Central memory CD8-positive, alpha-beta T cell (primary cell): ENCODE data around the gene RAP1GAP2.
"Not testable (repeated sequence)": the region's sequence is repeated elsewhere in the genome, so short reads cannot be mapped to it uniquely, and the experiment has no call there.

ENCODE experiments used
- ATAC-seq: fragments of 150-1000 bp; cut with Tn5 transposase; replicated peaks from 2 replicates; pipeline ENCODE4 v1.10.0; 2022; ENCODE audit warnings: mild to moderate bottlenecking, moderate FRiP score, moderate number of reproducible peaks; ENCODE audit not compliant: poor library complexity, severe bottlenecking; ENCODE audit errors: extremely low read depth
- DNase-seq, 2 donors: peaks; one replicate each; pipeline ENCODE4 v3.0.0; 2021; ENCODE audit warnings: low spot score in 2 of 2
- H3K27ac Mint-ChIP-seq: one replicate; pipeline ENCODE4 v1.8.0; 2022; ENCODE audit warnings: low read depth, mild to moderate bottlenecking, moderate library complexity, mixed read lengths
- H3K27me3 Mint-ChIP-seq: one replicate; pipeline ENCODE4 v1.8.0; 2022; ENCODE audit warnings: mixed read lengths
- H3K36me3 Mint-ChIP-seq: one replicate; pipeline ENCODE4 v1.8.0; 2022; ENCODE audit warnings: mild to moderate bottlenecking, moderate library complexity, mixed read lengths; ENCODE audit not compliant: insufficient read depth
- H3K4me1 Mint-ChIP-seq: one replicate; pipeline ENCODE4 v1.8.0; 2022; ENCODE audit warnings: mixed read lengths
- H3K4me3 Mint-ChIP-seq: one replicate; pipeline ENCODE4 v1.8.0; 2022; ENCODE audit warnings: mild to moderate bottlenecking, moderate library complexity, mixed read lengths
- H3K9me3 Mint-ChIP-seq: one replicate; pipeline ENCODE4 v1.8.0; 2022; ENCODE audit warnings: mixed read lengths

Gene RAP1GAP2

DNA sequence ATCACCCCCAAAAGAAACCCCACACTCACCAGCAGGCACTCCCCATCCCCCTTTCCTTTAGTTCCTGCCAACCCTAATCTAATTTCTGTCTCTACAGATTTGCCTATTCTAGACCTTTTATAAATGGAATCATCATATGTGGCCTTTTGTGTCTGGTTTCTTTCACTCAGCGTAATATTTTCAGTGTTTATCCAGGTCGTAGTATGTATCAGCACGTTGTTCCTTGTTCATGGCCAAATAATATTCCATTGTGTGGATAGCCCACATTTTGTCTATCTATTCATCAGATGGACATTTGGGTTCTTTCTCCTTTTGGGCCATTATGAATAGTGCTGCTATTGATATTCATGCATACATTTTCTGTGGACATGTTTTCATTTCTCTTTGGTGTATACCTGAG lies 193.6 kb downstream of the RAP1GAP2 start:
- peaks cover 44% of the 10 kb centered on the region for H3K36me3 Mint-ChIP-seq

DNA sequence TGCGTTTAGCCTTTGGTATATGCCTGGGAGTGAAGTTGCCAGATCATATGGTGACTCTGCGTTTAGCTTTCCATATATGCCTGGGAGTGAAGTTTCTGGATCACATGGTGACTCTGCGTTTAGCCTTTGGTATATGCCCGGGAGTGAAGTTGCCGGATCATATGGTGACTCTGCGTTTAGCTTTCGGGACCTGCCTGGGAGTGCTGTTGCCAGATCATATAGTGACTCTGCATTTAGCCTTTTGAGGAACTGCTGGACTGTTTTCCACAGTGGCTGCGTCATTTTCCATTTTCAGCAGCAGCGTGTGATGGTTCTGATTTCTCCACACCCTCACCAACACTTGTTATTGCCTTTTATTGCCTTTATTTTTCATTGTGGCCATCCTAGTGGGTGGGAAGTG lies 194.2 kb downstream of the RAP1GAP2 start:
- Mint-ChIP-seq H3K4me3 (no peak overlapping the region), H3K9me3 (no peaks in the 10 kb centered on the region), H3K27me3 (no peaks in the 10 kb centered on the region), H3K27ac (no peak overlapping the region), H3K4me1 (no peaks in the 10 kb centered on the region), H3K36me3 (peaks cover 43% of the 10 kb centered on the region)
- DNase-seq (no peak), ATAC-seq (no peak)

More for the DNA sequence above, 193.6 kb downstream of the RAP1GAP2 start:
- H3K27ac Mint-ChIP-seq = no peak overlapping the region
- ATAC-seq = no peak
- H3K4me1 Mint-ChIP-seq = no peaks in the 10 kb centered on the region
- DNase-seq = no peak
- no peaks in the 10 kb centered on the region for H3K27me3 Mint-ChIP-seq
- H3K9me3 Mint-ChIP-seq = no peaks in the 10 kb centered on the region
- H3K4me3 Mint-ChIP-seq = no peak overlapping the region

DNA sequence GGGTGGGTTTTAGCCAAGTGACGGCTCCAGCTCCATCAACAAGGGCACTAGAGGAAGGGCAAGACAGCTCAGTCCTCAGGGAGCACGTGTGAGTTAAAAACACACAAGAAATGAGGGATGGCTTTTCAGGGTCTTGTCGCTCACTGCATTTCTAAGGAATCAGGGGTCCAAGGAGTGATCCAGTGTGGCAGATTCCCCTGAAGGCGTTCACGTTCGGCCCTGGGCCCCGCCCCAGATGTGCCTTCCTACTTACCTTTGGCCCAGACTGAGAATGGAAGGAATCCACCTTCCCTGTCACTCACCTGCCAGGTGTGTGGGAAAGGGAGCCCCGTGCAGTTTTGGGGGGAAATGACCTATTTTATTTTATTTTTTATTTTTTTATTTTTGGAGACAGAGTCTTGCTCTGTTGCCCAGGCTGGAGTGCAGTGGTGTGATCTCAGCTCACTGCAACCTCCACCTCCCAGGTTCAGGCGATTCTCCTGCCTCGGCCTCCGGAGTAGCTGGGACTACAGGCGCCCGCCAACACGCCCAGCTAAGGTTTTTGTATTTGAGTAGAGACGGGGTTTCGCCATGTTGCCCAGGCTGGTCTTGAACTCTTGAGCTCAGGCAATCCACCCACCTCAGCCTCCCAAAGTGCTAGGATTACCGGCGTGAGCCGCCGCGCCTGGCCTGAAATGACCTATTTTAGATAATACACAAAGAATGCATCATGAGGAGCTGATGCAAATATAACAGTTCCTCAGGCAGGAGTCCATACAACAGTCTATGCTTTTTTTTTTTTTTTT lies 195.3 kb downstream of the RAP1GAP2 start:
- H3K36me3 Mint-ChIP-seq = peaks cover 44% of the 10 kb centered on the region
- H3K27me3 Mint-ChIP-seq, H3K4me3 Mint-ChIP-seq, H3K27ac Mint-ChIP-seq, DNase-seq, H3K4me1 Mint-ChIP-seq, ATAC-seq, H3K9me3 Mint-ChIP-seq: not testable (repeated sequence)

DNA sequence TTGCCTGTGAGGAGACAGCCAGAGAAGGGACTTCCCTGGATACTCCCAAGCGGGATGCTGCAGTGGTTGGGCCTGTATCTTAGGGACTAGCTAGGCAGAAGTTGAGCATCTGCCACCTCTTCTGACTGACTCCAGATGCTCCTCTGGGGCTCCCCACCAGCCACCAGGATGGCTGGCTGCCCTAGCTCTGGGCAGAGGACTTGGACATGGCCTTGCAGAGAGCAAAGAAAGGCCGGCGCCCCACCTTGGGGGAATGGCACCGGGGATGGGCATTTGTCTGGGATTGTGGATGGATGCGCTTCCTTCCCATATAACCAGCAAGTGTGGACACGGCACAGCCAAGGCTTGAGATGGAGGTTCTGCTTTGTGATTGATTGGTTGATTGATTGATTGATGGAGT lies 198.2 kb downstream of the RAP1GAP2 start:
- Mint-ChIP-seq H3K27me3 (no peaks in the 10 kb centered on the region), H3K36me3 (peaks cover 56% of the 10 kb centered on the region), H3K9me3 (no peaks in the 10 kb centered on the region), H3K4me1 (no peaks in the 10 kb centered on the region), H3K27ac (no peak overlapping the region), H3K4me3 (no peak overlapping the region)
- ATAC-seq (no peak), DNase-seq (no peak)

DNA sequence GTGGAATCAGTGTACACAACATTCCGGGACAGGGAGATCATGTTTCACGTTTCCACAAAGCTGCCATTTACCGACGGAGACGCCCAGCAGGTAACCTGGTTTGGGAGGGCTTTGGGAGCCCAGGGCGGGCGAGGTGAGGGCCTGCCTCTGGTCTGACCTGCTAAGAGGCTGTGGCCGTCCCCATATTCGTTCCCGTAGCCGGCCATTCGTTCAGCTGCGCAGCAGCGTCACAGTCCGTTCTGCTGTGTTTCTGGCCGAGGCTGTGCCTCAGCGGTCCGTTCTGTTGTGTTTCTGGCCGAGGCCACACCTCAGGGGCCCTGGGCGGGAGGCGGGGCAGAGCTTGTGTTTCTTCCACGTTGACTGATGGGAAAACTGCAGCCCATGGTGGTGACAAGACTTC lies 199.1 kb downstream of the RAP1GAP2 start:
- Mint-ChIP-seq H3K4me3 (no peak overlapping the region), H3K27me3 (no peaks in the 10 kb centered on the region), H3K4me1 (no peaks in the 10 kb centered on the region), H3K36me3 (peaks cover 55% of the 10 kb centered on the region), H3K9me3 (no peaks in the 10 kb centered on the region), H3K27ac (no peak overlapping the region)
- ATAC-seq = no peak
- no peak for DNase-seq

DNA sequence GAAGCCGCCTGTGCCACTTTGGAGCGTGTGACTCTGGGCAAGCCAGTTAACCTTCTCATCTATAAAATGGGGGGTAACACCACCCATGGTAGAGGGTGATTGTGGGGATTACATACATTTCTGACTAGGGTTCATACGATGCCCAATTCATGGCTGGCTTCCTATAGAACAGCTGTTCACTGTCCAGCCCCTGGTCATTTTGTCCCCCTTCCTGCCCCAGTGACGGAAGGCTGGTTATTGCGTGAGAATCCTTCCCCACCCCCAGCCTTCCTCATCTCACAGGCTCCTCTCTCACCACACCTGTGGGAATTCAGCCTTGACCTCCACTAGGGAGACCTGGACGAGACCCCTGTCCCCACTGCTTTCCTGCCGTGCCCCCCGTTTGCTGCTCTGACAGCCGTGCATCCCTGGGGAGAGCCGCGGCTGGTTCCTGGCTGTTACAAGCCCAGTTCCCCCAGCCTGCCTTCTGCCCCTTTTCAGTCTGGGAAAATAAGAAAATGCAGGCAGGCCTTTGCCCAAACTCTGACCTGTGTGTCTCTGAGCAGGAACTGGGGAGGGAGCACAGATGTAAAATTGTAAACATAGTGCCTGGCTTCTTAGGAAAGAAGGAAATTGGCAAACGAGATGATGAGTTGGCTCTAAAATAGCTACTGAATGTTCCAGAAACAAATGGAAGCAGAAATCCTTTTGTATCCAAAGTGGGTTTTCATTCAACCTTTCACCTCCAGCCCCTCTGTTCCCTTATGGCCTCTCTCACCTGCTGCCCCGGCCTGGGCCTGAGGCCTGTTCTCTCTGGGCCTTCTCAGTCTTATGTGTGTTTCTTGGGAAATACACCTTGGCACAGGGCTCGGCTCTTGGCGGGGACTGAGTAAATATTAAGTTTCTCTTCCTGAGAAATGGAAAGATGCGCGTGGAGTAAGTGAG lies 199.9 kb downstream of the RAP1GAP2 start:
- Mint-ChIP-seq H3K27ac (no peak overlapping the region), H3K4me3 (no peak overlapping the region), H3K27me3 (no peaks in the 10 kb centered on the region), H3K4me1 (no peaks in the 10 kb centered on the region), H3K36me3 (peaks cover 52% of the 10 kb centered on the region), H3K9me3 (no peaks in the 10 kb centered on the region)
- DNase-seq (no peak), ATAC-seq (no peak)

DNA sequence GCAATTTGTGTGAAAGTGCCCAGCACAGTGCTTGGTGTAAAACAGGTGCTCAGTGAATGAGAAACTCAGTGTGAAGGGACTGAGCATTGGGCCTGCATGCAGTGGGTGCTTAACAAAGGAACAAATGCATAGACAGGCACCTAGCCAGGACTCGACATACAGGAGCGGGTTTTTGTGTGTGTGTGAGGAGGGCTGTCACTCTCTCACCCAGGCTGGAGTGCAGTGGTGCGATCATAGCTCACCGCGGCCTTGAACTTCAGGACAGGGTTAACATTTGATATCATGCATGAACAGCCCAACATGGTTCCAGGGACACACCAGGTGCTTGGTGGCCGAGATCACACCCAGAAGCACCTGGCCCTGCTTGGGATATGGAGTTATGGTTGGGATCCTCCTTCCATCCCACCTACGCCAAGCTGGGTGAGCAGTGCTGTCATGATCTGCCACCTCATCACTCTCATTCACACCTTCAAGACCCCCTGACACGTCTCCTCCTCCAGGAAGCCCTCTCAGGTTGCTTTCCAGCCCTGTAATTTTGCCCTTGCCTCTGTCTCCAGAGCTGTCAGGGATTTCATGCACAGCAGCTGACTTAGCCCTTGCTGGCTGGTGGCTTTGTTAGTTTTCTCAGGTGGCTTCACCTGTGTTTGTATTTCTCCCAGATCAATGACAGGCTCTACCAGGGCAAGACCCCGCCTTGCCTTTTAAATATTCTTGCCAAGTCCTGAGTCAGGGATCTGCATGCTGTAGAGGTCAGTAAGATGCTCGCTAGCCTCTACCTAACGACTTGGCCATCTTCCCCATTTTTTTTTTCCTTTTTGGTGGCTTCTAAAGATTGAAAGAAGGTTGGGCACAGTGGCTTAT lies 200.8 kb downstream of the RAP1GAP2 start:
- ATAC-seq = no peak

DNA sequence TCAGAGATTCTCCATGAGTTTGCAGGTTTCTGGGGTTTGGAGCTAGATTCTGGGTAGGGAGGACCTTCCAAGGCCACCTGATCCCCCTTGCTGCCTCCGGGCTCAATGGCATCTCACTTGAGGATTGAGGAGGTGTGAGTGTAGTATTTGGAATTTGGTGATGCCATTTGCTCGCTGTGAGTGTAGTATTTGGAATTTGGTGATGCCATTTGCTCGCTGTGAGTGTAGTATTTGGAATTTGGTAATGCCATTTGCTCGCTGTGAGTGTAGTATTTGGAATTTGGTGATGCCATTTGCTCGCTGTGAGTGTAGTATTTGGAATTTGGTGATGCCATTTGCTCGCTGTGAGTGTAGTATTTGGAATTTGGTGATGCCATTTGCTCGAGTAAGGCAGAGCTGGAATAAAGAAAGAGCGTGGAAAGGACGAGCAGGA lies 202.2 kb downstream of the RAP1GAP2 start:
- H3K4me3 Mint-ChIP-seq, H3K4me1 Mint-ChIP-seq, H3K27me3 Mint-ChIP-seq, H3K27ac Mint-ChIP-seq, H3K9me3 Mint-ChIP-seq, ATAC-seq, DNase-seq: not testable (repeated sequence)
- peaks cover 48% of the 10 kb centered on the region for H3K36me3 Mint-ChIP-seq

More for the DNA sequence above, 200.8 kb downstream of the RAP1GAP2 start:
- no peaks in the 10 kb centered on the region for H3K4me1 Mint-ChIP-seq
- H3K9me3 Mint-ChIP-seq = no peaks in the 10 kb centered on the region
- peaks cover 47% of the 10 kb centered on the region for H3K36me3 Mint-ChIP-seq
- no peak for DNase-seq
- H3K4me3 Mint-ChIP-seq = no peak overlapping the region
- H3K27ac Mint-ChIP-seq = no peak overlapping the region
- H3K27me3 Mint-ChIP-seq = no peaks in the 10 kb centered on the region

DNA sequence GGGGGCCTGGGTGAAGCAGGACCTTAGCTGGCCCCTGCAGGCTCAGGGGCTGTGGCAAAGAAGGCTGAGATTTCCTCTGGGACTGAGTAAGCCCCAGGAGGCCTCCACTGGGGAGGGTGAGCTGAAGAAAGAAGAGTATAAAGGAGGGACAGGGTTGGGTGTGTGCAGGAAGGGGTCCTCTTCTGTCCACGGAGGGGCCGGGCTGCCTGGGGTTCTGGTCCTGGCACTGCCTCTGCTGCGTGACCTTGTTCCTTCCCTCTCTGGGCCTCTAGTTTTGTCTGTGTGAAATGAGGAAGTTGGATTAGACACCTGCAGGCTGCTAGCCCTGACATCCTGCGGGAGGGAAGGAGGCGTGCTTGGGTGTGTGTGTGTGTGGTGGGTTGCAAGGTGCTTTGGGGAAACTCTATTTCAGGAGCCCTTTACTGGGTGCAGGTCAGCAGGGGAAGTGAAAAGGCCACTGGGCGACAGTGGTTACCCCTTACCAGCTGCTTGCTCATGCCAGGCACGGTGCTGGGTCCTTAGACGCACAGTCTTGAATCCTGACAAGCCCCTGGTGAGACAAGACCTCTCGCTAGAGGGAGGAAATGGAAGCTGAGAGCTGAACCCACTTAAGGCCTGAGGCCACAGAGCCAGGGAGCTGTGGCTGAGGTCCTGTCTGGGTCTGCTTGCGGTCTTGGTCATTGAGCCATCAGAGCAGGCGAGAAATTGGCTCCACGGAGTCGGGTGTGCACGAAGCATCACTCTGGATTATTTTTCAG lies 206.5 kb downstream of the RAP1GAP2 start:
- peaks cover 11% of the 10 kb centered on the region for H3K4me1 Mint-ChIP-seq
- peaks cover 44% of the 10 kb centered on the region for H3K36me3 Mint-ChIP-seq
- ATAC-seq = peak; percentile 37
- H3K4me3 Mint-ChIP-seq = no peak overlapping the region
- H3K9me3 Mint-ChIP-seq = no peaks in the 10 kb centered on the region
- H3K27me3 Mint-ChIP-seq = no peaks in the 10 kb centered on the region
- no peak for DNase-seq
- H3K27ac Mint-ChIP-seq = peak overlapping the region; percentile 5

DNA sequence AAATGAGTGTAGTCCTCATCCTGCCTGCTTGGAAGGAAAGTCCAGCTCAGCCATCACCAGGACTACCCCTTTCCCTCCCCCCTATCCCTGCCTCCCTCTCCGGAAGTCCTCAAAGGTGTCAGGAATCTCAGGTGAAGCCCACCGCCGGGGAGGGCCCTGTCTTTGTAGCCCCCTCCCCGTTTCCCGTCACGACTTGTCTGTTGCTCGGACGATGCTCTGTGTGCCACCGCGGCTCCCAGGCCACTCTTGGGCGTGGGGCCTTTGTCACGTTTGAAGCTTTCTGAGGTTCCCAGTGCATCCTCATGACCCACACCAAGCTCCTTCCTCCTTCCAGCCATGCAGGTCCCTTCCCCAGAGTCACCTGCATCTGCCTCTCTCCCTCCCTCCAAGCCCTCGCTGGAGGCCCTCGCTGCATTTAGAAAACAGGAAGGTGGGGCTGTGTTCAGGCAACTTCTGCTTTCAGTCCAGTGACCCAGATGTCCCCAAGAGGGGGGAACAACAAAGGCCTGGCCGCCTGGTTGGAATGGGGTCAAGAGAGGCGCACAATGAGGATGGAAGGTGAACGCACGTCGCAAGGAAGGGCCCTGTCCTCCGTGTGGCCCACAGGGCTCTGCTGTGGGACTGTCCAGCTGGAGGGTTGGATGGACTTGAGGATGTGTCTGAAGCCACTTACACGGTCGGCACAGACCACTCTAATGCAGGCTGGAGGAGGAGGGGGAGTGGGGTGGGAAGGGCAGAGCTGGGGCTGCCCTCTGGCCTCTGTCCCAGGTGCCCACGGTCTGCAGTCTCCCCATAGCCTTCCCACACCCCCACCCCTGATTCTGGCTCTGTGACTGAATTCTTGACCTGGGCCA lies 207.3 kb downstream of the RAP1GAP2 start:
- Mint-ChIP-seq H3K27ac (peak overlapping the region; percentile 49), H3K4me1 (peaks cover 11% of the 10 kb centered on the region), H3K36me3 (peaks cover 39% of the 10 kb centered on the region), H3K9me3 (no peaks in the 10 kb centered on the region), H3K27me3 (no peaks in the 10 kb centered on the region), H3K4me3 (peak overlapping the region; percentile 38)
- ATAC-seq (peak; percentile 35), DNase-seq (no peak)

DNA sequence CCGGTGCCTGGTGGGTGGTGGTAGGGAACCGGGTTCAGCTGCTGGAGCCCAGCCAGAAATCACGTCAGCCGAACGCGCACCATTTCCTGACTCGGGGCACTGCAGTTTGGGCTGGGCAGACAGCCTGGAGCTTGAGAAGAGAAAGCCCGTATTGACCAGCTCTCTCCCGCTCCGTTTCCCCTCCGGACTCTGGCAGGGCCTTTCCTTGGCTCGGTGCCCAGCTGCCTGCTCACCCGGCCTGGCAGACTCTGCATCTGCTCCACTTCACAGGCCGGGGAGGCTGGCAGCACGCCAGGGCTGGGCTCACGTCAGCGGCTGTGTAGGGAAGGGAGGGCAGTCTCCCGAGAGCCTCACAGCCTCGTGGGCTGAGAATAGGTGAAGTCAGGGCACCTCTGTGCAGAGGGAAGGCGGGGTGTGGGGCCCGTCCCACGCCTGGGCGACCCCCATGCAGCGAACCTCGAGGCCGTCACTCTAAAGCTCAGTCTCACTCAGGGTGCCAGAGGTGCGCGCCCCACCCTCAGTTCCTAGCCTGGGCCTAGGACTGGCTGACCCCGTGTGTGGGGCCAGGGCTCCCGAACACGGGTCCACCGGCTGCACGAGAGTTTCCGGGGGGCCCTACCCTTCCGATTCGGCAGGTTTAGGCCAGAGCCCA lies 208.0 kb downstream of the RAP1GAP2 start:
- DNase-seq = peak; percentile 21 to 30
- no peaks in the 10 kb centered on the region for H3K9me3 Mint-ChIP-seq
- peaks cover 11% of the 10 kb centered on the region for H3K4me1 Mint-ChIP-seq
- peak overlapping the region; percentile 38 for H3K27ac Mint-ChIP-seq
- peak overlapping the region; percentile 38 for H3K4me3 Mint-ChIP-seq
- peaks cover 42% of the 10 kb centered on the region for H3K36me3 Mint-ChIP-seq
- peak; percentile 44 for ATAC-seq
- H3K27me3 Mint-ChIP-seq = no peaks in the 10 kb centered on the region
